GM18868 (cell line): ENCODE results near the gene KRT86.
"Not testable (repeated sequence)": the region's sequence is repeated elsewhere in the genome, so short reads cannot be mapped to it uniquely, and the experiment has no call there.

Experiments used
- ATAC-seq: cut with Tn5 transposase; IDR thresholded peaks from one replicate; pipeline ENCODE4 v1.9.1; 2021; ENCODE audit warnings: mild to moderate bottlenecking, moderate library complexity; ENCODE audit not compliant: unreplicated experiment

KRT86 gene

DNA sequence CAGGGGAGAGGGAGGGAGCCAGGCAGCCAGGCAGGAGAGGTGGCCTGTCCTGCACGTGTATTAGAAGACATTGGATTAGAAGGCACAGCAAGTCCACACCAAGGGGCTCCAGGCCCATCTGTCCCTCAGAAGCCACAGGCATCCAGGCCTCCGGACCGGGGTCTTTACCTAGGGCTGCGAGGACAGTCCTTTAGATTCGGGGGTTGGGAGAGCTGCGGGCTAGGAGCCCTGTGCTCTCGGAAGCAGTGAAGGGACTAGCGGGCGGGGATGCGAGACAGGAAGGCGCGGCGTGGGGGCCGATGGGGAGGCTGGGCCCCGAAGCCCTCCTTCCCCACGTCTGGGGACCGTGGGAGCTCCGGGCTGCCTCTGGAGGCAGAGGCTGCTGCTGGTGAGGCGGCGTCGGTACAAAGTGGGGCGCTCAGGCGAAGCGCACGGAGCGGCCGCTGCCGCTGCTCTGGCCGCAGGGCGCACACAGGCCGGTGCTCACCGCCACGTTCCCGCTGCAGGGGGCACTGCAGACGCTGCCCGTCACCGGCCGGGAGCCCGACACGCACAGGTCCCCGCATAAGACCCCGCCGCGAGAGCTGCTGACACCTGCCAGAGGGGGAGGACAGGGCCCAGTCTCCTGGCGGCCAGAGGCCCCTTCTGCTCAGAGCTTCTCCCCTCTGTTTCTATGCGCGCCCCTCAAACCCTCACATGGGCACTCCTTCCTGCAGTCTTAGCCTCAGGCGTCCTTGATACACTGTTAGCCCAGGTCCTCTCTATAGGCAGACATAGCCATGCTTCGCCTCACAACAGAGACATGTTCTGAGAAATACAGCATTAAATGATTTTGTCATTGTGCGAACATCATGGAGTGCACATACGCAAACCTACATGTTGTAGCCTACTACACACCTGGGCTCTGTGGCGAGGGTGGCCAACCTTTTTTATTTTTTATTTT lies 24.1 kb upstream of the KRT86 start:
- ATAC-seq, result no peak

DNA sequence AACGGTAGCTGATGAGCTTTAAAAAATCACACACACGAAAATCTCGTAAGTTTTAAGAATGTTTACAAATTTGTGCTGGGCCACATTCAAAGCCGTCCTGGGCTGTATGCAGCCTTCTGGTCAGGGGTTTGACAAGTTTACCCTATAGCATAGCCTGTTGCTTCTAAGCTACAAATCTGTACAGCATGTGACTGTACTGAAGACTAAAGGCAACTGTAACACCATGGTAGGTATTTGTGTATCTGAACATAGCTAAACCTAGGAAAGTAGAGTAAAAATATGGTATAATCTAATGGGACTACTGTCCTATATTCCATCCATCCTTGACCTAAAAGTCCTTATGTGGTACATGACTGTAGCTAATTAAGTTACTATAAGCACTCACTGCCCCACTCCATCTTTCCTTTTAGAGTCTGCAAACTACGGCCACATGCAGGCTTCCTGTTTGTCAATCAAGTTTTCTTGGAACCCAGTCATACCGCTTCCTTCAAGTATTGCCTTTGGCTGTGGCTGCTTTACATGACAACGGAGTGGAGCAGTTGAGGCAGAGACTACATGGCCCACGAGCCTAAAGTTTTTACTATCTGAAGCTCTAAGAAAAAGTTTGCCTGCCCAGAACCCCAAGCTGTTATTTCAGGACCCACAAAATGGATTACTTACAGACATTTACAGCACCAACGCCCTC lies 22.9 kb upstream of the KRT86 start:
- ATAC-seq, result no peak

DNA sequence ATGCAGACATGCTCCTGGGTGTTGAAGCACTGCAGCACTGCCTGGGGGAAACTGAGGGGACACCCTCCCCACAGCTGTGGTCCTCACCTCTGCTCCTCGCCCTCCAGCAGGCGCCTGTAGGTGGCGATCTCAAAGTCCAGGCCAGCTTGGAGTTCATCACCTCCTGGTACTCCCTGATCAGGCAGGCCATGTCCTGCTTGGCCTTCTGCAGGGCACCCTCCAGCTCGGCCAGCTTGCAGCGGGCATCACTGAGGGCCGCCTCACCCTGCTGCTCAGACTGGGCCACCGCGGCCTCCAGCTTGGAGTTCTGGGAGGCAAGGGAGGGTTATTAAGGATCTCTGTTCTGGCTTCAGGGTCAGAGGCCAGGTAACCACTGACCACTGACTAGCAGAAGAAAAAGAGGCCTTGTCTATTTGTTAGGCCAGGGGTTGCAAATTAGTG lies 22.2 kb upstream of the KRT86 start:
- ATAC-seq, result not testable (repeated sequence)

DNA sequence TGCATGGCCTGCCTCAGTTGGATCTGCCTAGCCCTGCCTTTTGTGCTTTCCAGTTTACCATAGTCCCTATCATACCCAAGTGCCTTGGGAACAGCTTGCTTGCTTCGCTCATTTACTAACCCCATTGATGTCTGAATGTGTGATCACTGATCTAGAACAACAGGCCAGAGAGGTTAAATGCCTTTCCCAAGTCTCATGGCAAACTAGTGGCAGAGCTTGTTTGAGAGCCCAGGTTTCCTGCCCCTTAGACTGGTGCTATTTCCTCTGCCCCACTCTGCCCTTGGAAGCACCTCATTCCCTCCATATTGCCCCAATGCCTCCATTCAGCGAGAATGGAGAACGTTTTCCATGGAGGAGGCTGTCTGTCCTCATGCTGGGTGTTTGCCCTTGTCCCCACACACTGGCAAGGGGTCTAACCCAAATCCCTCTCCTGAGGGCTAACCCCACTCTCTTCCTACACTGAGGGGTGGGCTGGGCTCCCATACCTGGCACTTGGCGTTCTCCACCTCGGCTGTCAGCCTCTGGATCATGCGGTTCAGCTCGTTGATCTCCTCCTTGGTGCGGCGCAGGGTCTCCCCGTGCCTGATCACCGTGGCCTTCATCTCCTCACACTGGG lies 21.6 kb upstream of the KRT86 start:
- ATAC-seq, result no peak

DNA sequence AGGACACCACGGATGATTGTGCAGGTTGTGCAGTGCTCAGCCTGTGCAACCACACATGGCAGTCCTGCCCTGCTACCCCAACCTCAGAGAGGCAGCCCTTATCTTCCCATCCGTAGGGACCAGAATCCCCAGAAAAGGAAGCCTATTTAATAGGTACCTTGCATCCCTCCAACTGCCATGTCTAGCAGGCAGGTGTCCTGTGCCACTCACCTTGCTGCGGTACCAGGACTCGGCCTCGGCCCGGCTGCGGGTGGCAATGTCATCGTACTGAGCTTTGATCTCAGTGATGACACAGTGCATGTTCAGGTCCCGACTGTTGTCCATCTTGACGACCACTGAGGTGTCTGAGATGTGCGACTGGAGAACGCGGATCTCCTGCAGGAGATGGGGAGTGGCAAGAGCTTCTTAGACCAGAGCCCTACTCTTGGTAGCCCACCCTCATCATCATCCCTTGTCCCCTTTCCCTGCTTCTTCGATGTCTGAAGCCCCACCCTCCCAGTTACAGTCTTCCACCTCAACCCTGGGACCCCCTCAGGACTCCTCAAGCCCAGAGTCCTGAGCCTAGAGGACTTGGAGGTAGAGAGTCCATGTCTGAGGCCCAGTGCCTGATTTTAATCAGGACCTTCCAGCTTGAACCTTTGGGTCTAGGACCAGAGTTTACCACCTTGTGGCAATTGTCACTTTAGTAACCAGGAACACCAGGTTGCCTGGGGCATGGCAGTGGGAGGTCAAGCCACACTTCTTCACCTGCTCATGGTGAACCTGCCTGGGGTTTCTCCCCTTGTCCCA lies 20.9 kb upstream of the KRT86 start:
- no peak for ATAC-seq

DNA sequence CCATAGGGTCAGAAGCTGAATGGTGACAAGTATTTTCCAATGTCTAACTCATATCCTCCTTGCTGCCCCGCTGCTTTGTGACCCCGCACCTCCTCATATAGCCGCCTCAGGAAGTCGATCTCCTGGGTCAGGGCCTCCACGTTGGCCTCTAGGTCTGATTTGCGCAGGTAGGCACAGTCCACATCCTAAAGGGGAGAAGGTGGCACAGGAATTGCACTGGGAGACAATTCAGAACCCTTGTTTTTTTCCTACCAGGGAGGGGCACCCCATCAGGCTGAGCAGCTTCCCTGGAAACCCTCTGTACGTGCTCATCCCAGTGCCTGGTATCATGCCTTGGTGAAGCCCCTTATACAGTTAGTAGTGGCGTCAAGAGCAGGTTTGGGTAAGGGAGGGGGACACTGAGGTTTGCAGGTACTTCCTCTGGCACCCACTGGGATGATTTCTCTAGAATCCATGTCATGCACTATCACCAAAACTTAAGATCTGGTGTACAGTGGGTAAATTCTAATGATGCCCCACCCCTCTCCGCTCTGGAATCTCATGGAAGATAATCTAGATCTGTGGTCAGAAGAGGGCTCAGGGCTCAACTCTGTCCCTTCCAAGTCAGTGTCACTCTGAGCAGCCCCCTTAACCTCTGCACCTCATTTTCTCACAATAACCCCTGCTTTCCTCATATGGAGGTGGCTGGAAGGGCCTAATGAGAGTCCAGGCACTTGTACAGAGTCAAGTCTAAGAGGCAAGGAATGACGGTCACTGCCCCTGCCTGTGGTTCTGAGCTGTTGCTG lies 20.1 kb upstream of the KRT86 start:
- ATAC-seq, result no peak

DNA sequence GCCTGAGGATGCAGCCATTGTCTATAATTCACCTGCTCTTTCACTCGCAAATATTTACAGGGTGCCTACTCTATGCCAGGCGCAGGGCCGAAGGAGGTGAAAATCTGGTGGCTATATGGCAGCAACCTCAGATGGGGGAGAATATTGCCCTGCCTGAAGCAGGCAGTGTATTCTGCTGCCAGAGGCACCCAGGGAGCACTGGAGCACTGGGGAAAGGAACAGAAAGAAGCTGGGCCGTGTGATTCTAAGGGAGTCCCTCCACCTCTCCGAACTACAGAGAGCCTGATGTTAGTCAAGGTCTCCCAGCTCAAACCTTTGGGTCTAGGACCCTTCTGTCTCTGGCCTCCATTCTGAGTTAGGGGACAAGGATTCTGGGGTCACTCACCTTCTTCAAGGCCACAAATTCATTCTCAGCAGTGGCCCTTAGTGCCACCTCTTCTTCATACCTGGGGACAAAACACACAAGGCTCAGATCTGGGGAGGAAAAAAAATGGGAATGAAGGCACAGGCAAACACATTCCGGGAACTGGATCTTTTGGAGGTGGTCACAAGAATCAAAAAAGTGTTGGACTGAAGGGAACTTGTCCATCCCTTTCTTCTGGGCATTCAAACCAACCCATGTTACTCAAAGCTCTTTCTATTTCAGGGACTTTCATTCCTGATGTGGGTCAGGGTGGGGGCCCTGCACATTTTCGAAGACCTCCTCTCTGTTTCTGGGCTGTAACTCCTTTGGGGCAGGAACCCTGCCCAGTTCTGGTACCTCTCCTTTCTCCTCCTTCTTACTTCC lies 19.3 kb upstream of the KRT86 start:
- no peak for ATAC-seq

DNA sequence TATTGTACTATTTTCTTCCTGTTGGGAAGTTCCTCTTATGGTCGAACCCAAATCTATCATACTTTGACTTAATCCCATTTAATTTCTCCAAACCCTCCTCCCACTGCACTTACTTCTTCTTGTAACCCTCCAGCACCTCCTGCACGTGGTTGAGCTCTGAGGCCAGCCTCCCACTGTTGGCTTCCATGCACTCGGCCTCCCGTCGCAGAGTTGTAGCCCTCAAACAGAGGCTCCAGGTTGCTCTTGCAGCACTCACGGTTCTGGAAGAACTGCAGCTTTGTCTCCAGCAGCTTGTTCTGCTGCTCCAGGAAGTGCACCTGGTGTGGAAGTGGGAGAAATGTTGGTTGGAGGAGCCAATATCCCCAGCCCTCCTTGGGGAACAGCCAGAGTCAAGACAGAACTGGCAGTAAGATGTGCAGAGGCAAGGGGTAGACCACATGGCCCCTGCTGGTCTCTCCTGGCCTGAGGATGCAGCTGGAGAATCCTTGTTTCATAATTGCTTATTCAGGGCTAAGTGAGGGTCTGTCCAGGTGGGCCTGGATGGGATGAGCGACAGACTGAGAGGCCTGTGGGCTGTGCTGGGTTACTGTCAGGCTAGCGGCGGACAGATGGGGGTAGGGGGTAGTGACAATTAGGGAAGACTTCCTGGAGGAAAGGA lies 18.4 kb upstream of the KRT86 start:
- no peak for ATAC-seq

DNA sequence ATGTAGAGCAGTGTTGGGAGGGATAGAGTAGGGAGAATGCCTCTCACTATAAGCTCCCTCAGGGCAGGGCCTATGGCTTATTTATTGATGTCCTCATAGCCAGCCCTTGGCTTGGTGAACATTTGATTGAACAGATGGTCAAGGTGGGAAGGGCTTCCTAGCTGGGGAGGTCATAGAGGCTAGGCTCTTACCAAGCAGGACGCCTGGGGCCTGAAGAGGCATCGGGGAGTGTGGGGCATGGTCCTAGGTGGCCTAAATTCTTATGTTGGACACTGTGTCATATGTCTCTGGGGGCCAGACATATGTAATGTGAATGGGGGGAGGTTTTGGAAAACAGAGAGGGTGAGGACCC lies 17.9 kb upstream of the KRT86 start:
- ATAC-seq, result no peak

DNA sequence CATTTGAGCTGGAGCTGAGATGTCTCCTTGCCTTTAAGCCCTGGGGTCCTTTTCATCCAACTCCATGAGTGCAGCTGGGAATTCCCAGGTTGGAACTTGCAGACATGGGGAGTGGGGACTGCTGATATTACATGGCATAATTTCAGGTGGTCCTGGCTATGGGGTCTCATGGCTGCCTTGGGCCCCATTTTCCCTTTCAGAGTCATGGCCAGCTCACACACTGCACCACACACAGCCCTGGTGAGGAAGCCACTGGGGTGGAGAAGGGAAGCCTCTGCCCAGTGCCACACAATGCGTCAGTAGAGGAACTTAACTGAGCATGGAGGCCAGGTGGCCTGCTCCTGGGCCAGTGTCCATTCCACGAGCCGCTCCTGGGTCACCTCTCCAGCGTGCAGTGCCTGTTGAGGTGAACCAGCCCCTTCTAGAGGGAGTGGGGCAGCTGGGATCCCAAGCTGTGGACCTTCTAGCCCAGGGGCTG lies 17.3 kb upstream of the KRT86 start:
- no peak for ATAC-seq

DNA sequence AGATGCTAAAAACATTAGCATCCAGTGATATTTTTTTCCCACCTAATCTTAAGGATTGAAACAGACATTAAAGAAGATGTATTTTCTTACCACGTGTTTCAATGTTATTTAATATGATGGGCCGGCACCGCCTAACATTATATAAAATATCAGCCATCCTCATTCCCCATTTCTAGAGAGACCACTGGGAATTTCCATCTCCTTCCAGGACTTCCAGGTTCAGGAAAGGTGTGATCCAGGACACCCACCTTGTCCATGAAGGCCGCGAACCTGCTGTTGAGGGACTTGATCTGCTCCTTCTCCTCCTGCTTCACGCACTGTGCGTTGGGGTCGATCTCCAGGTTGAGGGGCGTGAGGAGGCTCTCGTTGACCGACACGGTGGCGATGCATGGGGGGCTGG lies 16.5 kb upstream of the KRT86 start:
- not testable (repeated sequence) for ATAC-seq

DNA sequence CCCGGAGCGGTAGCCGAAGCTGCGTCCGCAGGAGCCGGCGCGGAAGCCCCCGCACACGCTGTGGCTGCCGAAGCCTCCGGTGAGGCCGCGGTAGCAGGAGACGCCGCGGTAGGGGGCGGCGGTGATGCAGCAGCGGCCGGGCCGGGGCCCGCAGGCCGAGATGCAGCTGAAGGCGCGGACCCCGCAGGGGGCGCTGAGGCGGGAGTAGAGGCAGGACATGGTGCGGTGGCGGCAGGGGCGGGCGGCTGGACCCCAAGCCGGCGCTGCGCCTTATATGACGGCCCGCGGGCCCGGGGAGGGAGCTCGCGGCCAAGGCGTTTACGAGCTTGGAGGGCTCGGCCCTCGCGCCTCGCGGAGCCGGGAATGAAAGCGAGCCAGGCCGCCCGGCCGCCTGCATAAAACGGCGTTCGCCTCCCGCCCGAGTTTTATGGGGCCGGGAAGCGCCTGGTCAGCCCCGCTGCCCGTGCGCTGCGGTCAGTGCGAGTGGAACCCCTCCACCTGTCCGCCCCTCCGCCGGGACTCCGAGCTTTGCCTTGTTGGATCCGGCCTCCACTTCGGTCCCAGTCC lies 16.0 kb upstream of the KRT86 start:
- no peak for ATAC-seq

DNA sequence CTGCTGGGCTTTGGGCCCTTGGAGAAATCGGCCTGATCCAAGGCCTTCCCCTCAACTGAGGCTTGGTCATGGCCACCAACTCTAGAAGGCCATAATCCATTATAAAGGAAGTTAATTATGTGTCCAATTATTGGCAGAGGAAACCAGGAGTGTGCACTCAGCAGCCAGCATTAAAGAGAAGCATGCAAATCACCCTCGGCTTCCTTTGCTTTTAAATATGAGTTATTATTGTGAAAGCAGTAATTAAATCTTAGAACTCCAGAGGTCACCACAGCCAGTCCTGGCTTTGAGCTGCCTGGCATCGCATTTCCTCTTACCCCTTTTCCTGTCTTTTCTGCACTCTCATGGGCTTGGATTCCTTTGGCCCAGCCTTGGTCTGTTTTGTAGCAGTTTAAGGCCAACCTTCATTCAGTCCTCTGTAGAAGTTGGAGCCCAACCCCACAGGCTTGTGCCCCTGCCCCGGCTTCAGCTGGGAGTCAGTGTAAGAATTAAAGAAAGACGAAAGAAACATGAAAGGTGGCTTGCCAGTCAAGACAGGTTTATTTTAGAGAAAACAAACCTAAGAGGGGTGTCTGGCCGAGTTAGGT lies 14.7 kb upstream of the KRT86 start:
- ATAC-seq, result no peak

DNA sequence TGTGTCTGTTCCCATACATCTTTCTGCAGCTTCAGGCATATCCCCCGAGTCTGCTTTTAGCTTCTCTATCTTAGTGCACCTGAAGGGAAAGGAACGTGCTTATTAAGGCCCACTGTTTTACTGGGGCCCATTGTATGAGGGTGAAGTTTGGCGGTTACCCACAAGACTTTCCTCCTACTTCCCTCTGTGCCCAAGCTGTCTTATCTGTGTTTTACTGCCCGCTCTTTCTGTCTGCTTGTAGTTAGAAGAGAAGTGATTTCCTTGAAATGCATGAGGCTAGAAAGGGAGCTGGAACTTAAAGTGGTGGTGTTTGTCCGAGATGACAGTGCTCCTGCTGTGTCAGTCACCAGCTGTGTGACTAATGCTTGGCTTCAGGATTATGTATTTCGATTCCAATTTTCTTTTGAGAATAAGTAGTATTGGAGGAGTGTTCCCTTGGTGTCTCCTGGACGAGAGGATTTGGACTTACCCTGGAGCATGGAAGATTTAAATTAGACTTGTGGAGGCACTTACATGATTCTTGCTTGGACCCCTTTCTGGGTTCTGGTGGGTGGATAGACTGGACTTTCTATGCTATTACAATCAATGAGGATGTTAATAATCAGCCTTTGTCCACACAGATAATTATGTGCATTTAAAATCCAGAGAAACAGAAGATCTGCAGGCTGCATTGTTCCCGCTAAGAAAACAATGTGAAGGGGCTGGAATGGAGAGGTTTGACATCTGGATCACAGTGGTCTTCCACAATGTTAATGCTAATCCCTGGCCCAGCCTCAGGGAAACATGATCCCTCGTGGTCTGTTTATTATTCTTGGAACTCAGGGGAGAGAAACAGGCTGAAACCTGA lies 13.9 kb upstream of the KRT86 start:
- no peak for ATAC-seq

DNA sequence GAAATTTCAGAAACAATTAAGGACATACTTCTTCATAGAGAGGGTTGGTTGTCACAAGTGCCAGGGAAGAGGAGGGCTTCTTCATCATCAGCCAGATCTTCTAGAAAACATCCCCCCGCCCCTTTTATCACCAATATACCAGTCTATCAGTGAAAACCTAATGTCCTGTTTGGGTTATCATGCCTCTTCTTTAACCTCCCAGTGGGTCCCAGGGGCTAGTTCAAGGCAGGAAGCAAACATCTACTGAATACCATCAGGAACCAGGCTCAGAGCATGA lies 13.3 kb upstream of the KRT86 start:
- no peak for ATAC-seq

DNA sequence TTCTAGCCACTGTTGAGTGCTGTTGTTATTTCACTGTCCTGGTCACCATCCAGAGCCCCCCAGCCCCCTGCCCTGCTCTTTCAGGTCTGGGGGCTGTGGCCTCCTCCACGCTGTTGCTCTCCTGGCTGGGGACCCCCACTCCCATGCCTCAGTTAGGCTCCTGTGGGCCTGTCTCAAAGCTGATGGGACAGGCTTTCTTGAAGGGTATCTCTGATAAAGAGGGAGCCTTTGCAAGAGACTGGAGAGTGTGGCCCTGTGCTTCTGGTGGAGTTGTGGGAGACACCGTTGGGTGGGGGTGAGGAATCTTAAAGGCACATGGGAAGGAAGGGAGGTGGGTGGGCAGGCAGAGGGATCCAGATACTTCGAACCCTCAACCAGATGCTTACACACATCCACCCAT lies 12.2 kb upstream of the KRT86 start:
- ATAC-seq, result no peak

DNA sequence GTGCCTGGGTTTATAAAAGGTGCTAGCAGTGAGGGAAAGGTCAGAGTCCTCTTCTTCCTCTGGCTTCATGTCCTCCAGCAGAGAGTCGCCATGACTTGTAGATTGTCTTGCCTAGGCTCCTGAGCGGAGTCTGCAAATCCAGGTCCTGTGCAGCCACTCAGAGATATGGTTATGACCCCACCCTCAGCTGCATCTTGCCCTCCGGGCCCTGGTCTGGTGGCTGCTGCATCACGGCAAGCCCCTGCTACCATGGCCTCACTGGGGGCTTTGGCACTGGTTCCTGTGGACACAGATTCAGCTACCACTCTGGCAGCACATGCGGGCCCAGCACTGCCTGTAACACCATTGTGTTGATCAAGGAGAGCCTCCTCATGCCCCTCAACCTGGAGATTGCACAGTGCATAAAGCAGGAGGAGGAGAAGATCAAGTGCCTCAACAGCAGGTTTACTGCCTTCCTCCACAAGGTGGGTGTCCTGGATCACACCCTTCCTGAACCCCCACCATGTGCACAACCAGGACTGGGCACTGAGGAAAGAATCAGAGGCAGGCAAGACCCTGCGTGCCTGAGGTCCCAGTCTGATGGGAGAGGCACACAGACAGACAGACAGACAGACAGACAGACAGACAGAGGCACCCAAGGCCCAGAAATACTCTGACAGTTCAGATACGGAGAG lies 10.5 kb upstream of the KRT86 start:
- ATAC-seq, result no peak
